DND-41 (cell line): Measurements from ENCODE around the gene SEPTIN1.

Experiments used
- ATAC-seq: fragments of 200-7000 bp; cut with Tn5 transposase; 3 replicates; pipeline ENCODE4 v1.9.1; 2021; ENCODE audit warnings: low read depth; ENCODE audit not compliant: insufficient read depth
- DNase-seq: peaks from one replicate; pipeline ENCODE4 v3.0.0-alpha.2; 2020
- H2AFZ ChIP-seq: 2 replicates; pipeline ENCODE4 v1.6.0; 2012; ENCODE audit warnings: low read depth, low read length
- H3K27ac ChIP-seq: 2 replicates; pipeline ENCODE4 v1.5.1; 2012; ENCODE audit warnings: low read length, inconsistent platforms
- H3K27me3 ChIP-seq: fragments of 200-600 bp; sonication (generic); 2 replicates; pipeline ENCODE4 v1.6.0; 2012; ENCODE audit warnings: low read length, mild to moderate bottlenecking, inconsistent platforms; ENCODE audit not compliant: insufficient read depth, poor library complexity
- H3K36me3 ChIP-seq: 2 replicates; pipeline ENCODE4 v1.5.1; 2012; ENCODE audit warnings: low read length, inconsistent platforms; ENCODE audit not compliant: insufficient read depth
- H3K4me1 ChIP-seq: 2 replicates; pipeline ENCODE4 v1.5.1; 2012; ENCODE audit warnings: mild to moderate bottlenecking, low read length; ENCODE audit not compliant: insufficient read depth
- H3K4me2 ChIP-seq: 2 replicates; pipeline ENCODE4 v1.6.0; 2012; ENCODE audit warnings: mild to moderate bottlenecking, moderate library complexity, low read length, inconsistent platforms; ENCODE audit not compliant: insufficient read depth
- H3K4me3 ChIP-seq, 2 experiments: fragments of 200-600 bp in 1 of 2; shearing (Covaris generic) in 1 of 2; 2 replicates each; pipeline ENCODE4 v1.5.1; 2012 to 2016; ENCODE audit warnings: inconsistent platforms in 2 of 2, low read length in 2 of 2, mild to moderate bottlenecking in 2 of 2, low read depth in 1 of 2, moderate library complexity in 1 of 2
- H3K79me2 ChIP-seq: 2 replicates; pipeline ENCODE4 v1.6.0; 2012; ENCODE audit warnings: low read length, inconsistent platforms; ENCODE audit not compliant: insufficient read depth
- H3K9ac ChIP-seq: 2 replicates; pipeline ENCODE4 v1.6.0; 2012; ENCODE audit warnings: low read depth, mild to moderate bottlenecking, inconsistent platforms, low read length, moderate library complexity
- H3K9me3 ChIP-seq: 2 replicates; pipeline ENCODE4 v1.5.1; 2012; ENCODE audit warnings: low read length, moderate library complexity, mild to moderate bottlenecking, inconsistent platforms; ENCODE audit not compliant: insufficient read depth, severe bottlenecking
- H4K20me1 ChIP-seq: 2 replicates; pipeline ENCODE4 v1.6.0; 2012; ENCODE audit warnings: low read length; ENCODE audit not compliant: insufficient read depth
- EZH2 ChIP-seq: IDR thresholded peaks from 3 replicates; pipeline ENCODE4 v1.6.1; 2012; ENCODE audit warnings: borderline replicate concordance, low read depth, mild to moderate bottlenecking, moderate library complexity, low read length, inconsistent platforms; ENCODE audit not compliant: severe bottlenecking
- TF ChIP-seq, protein P1 (sequence below): IDR thresholded peaks from 2 replicates; pipeline ENCODE4 v1.5.1; 2012; ENCODE audit warnings: borderline replicate concordance, low read length, moderate library complexity, mild to moderate bottlenecking; ENCODE audit not compliant: poor library complexity, severe bottlenecking; ENCODE audit errors: extremely low read depth

The SEPTIN1 gene

DNA sequence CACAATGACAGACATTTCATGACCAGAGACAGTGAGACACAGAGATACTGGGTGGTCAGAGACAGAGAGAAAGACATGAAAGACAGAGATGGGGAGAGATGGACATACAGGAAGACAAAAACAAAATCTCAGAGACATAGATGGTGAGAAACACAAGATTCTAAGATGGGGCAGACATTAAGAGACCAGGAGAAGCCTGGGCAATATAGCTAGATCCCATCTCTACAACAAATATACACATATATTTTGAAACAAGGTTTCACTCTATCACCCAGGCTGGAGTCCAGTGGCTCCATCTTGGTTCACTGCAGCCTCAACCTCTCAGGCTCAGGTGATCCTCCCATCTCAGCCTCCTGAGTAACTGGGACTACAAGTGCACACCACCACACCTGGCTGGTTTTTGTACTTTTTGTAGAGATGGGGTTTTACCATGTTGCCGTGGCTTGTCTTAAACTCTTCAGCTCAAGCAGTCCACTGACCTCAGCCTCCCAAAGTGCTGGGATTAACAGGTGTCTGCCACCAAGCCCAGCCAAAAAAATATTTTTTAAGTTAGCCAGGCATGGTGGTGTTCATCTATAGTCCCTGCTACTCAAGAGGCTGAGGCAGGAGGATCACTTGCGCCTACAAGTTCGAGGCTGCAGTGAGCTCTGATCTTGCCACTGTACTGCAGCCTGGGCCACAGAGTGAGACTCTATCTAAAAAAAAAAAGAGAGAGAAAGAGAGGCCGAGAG, 2.1 kb downstream of the SEPTIN1 start:
- Histone ChIP-seq H4K20me1 (peaks cover 3% of the 10 kb centered on the region; the same call in 1 of the 2 replicates), H3K4me2 (peak overlapping the region; percentile 92), H3K27ac (peak overlapping the region; percentile 99), H3K79me2 (peaks cover 48% of the 10 kb centered on the region), H3K4me3 (peak overlapping the region in 1 of 2 experiments; percentile 73; a peak in 1 of 4 replicates), H3K4me1 (peaks cover 81% of the 10 kb centered on the region), H2AFZ (no peak overlapping the region), H3K27me3 (no peaks in the 10 kb centered on the region), H3K9ac (no peak overlapping the region; the same call in 1 of the 2 replicates), H3K9me3 (no peaks in the 10 kb centered on the region), H3K36me3 (peaks cover 18% of the 10 kb centered on the region)
- ATAC-seq = no peak
- no peak for DNase-seq
- TF ChIP-seq EZH2 = no peak
- TF ChIP-seq, protein P1, sequence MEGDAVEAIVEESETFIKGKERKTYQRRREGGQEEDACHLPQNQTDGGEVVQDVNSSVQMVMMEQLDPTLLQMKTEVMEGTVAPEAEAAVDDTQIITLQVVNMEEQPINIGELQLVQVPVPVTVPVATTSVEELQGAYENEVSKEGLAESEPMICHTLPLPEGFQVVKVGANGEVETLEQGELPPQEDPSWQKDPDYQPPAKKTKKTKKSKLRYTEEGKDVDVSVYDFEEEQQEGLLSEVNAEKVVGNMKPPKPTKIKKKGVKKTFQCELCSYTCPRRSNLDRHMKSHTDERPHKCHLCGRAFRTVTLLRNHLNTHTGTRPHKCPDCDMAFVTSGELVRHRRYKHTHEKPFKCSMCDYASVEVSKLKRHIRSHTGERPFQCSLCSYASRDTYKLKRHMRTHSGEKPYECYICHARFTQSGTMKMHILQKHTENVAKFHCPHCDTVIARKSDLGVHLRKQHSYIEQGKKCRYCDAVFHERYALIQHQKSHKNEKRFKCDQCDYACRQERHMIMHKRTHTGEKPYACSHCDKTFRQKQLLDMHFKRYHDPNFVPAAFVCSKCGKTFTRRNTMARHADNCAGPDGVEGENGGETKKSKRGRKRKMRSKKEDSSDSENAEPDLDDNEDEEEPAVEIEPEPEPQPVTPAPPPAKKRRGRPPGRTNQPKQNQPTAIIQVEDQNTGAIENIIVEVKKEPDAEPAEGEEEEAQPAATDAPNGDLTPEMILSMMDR = no peak

DNA sequence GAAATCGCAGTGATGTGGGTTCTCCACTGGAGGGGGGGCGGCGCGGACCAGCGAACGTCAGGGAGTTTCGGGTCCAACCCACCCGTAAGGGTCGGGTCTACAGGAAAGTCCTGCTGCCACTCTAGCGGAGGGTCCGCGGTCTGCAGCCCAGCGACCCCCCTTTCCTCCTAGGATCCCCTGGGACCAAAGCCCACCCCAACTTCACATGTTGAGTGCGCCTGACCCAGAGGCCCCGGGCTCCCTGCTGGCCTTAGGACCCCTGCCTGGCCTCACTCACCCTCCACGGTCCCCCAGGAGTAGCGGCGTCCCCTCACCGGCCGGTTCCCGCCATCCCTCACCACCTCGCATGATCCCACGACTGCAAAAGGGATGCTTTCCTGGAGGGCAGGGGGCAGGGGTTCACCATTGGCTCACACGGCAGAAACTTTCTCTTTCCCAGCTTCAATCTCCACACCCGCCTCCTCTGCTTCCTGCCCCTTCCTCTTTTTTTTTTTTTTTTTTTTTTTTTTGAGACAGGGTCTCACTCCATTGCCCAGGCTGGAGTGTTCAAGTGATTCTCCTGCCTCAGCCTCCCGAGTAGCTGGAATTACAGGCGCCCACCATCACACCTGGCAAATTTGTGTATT, 3.1 kb downstream of the SEPTIN1 start:
- Histone ChIP-seq H2AFZ (peak overlapping the region; percentile 37; the same call in 1 of the 2 replicates), H3K27me3 (no peaks in the 10 kb centered on the region), H3K4me1 (peaks cover 79% of the 10 kb centered on the region), H3K36me3 (peaks cover 18% of the 10 kb centered on the region), H3K9me3 (no peaks in the 10 kb centered on the region), H3K4me2 (peak overlapping the region; percentile 92), H3K9ac (peak overlapping the region; percentile 91), H3K79me2 (peaks cover 48% of the 10 kb centered on the region), H3K27ac (peak overlapping the region; percentile 99), H3K4me3 (peak overlapping the region; percentile 19 to 73; a peak in 3 of 4 replicates), H4K20me1 (peaks cover 3% of the 10 kb centered on the region; the same call in 1 of the 2 replicates)
- DNase-seq (no peak), ATAC-seq (no peak)
- TF ChIP-seq EZH2 = no peak
- TF ChIP-seq, protein P1 = peak; percentile 11

DNA sequence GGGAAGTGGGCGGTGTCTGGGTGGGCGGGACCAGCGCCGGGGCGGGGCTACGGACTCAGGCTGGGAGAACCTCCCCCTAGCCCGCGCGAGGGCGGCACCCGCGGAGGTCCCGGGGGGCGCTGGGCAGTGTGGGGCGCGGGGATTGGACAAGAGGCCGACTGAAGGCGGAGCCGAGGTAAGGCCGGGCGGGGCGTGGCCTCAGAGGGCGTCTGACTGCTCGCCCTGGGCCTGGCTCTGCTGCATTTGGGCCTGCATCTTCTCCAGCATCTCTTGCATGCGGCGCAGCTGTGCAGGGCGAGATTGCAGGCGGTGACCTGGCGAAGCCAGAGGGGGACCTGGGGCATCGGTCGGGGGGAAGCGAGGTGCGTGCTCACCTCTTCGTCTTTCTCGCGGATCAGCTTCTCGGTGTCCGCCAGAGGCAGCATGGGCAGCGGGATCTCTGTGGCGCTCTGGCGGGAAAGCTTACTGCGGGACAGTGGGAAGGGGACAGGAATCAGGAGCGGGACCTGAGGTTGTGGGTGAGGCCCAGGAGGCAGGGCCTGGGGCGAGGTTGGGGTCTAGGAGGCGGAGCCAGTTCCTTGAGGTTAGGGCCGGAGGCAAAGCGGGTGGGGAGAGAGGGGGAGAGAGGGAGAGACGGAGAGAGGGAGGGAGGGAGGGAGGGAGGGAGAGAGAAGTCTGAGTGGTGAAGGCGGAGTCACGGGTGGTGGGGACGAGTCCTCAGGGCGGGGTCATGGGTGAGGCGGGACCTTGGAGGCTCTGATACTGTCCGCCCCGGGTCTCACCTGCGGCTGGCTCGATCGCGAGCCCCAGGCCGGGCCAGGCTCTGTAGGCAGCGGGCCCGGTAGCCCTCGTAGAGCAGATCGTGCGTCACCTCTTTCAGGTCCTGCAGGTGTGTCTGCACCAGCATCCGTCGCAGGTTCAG, 3.9 kb downstream of the SEPTIN1 start:
- Histone ChIP-seq H3K9ac (peak overlapping the region; percentile 91), H3K4me1 (peaks cover 71% of the 10 kb centered on the region)
- DNase-seq = peak; percentile 100

More for the DNA sequence above, 3.9 kb downstream of the SEPTIN1 start:
- peak overlapping the region; percentile 98 for H3K27ac ChIP-seq
- H3K27me3 ChIP-seq = no peaks in the 10 kb centered on the region
- no peak for TF ChIP-seq EZH2
- TF ChIP-seq, protein P1 = peak; percentile 25
- H3K9me3 ChIP-seq = no peaks in the 10 kb centered on the region
- H3K79me2 ChIP-seq = peaks cover 48% of the 10 kb centered on the region
- H3K4me3 ChIP-seq = peak overlapping the region; percentile 51 to 73
- peak overlapping the region; percentile 72 for H2AFZ ChIP-seq
- peak; percentile 76 for ATAC-seq
- H3K36me3 ChIP-seq = peaks cover 18% of the 10 kb centered on the region
- peaks cover 3% of the 10 kb centered on the region; the same call in 1 of the 2 replicates for H4K20me1 ChIP-seq
- H3K4me2 ChIP-seq = peak overlapping the region; percentile 92
